ENCODE results near the gene LATS2.

GRCh38 chr13:21069561-21070004 is 8.2 kb upstream of the LATS2 start:
- TF ChIP-seq ZFP30 (CRISPR knock-in tag; IDR thresholded peaks at IDR 0.05) (no peak), ZNF70 (CRISPR knock-in tag; IDR thresholded peaks at IDR 0.05) (no peak), PPARA (CRISPR knock-in tag; IDR thresholded peaks at IDR 0.05; ENCODE audit: borderline replicate concordance) (no peak), ARNTL (CRISPR knock-in tag; IDR thresholded peaks at IDR 0.05; ENCODE audit: borderline replicate concordance, low read depth) (no peak), ZNF8 (CRISPR knock-in tag; IDR thresholded peaks at IDR 0.05) (no peak), TOX (CRISPR knock-in tag; IDR thresholded peaks at IDR 0.05; ENCODE audit: borderline replicate concordance) (peak; percentile 88; the same call in 1 of the 2 replicates), SNAI2 (CRISPR knock-in tag; IDR thresholded peaks at IDR 0.05) (no peak), CSDC2 (CRISPR knock-in tag; IDR thresholded peaks at IDR 0.05) (no peak), GLIS3 (CRISPR knock-in tag; IDR thresholded peaks at IDR 0.05) (no peak), ISL1 (CRISPR knock-in tag; IDR thresholded peaks at IDR 0.05) (peak; percentile 88), RARB (CRISPR knock-in tag; IDR thresholded peaks at IDR 0.05) (no peak), OSR1 (CRISPR knock-in tag; IDR thresholded peaks at IDR 0.05) (no peak)
- TF ChIP-seq, protein P1, sequence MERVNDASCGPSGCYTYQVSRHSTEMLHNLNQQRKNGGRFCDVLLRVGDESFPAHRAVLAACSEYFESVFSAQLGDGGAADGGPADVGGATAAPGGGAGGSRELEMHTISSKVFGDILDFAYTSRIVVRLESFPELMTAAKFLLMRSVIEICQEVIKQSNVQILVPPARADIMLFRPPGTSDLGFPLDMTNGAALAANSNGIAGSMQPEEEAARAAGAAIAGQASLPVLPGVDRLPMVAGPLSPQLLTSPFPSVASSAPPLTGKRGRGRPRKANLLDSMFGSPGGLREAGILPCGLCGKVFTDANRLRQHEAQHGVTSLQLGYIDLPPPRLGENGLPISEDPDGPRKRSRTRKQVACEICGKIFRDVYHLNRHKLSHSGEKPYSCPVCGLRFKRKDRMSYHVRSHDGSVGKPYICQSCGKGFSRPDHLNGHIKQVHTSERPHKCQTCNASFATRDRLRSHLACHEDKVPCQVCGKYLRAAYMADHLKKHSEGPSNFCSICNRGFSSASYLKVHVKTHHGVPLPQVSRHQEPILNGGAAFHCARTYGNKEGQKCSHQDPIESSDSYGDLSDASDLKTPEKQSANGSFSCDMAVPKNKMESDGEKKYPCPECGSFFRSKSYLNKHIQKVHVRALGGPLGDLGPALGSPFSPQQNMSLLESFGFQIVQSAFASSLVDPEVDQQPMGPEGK (CRISPR knock-in tag; IDR thresholded peaks at IDR 0.05; ENCODE audit: borderline replicate concordance), result no peak
- TF ChIP-seq, protein P2, sequence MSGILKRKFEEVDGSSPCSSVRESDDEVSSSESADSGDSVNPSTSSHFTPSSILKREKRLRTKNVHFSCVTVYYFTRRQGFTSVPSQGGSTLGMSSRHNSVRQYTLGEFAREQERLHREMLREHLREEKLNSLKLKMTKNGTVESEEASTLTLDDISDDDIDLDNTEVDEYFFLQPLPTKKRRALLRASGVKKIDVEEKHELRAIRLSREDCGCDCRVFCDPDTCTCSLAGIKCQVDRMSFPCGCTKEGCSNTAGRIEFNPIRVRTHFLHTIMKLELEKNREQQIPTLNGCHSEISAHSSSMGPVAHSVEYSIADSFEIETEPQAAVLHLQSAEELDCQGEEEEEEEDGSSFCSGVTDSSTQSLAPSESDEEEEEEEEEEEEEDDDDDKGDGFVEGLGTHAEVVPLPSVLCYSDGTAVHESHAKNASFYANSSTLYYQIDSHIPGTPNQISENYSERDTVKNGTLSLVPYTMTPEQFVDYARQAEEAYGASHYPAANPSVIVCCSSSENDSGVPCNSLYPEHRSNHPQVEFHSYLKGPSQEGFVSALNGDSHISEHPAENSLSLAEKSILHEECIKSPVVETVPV (CRISPR knock-in tag; IDR thresholded peaks at IDR 0.05), result no peak

Measured in SK-N-SH treated with all-trans-retinoic acid at 6 μM for 48 hours (cell line).